ENCODE data around the gene ABCA2.

GRCh38 chr9:137069508-137070091 is 41.6 kb upstream of the ABCA2 start:
- TF ChIP-seq SRF (IDR thresholded peaks at IDR 0.05; ENCODE audit: low read depth) = no peak
- TF ChIP-seq CTCF (IDR thresholded peaks at IDR 0.05 in 2 of 3, conservative IDR thresholded peaks at IDR 0.05 in 1 of 3; ENCODE audit: borderline replicate concordance in 1 of 3, insufficient read depth in 1 of 3, low read depth in 2 of 3, low read length in 2 of 3) = no peak
- TF ChIP-seq MAX (IDR thresholded peaks at IDR 0.05) = no peak
- TF ChIP-seq ZBTB33 (IDR thresholded peaks at IDR 0.05; ENCODE audit: extremely low read depth, insufficient replicate concordance, low read length) = no peak
- no peak for TF ChIP-seq ATF3 (IDR thresholded peaks at IDR 0.05)
- TF ChIP-seq POLR2A (IDR thresholded peaks at IDR 0.05; ENCODE audit: borderline replicate concordance, extremely low read depth, insufficient read depth, insufficient read length) = no peak
- TF ChIP-seq POLR2AphosphoS5 (IDR thresholded peaks at IDR 0.05; ENCODE audit: low read depth, low read length) = no peak
- no peak for TF ChIP-seq TCF7L2 (IDR thresholded peaks at IDR 0.05; ENCODE audit: borderline replicate concordance, extremely low read depth, insufficient read depth, insufficient read length)

All from HCT116 (cell line).